Eye (tissue), 1 donor: ENCODE measurements around the gene KCNK5.

Experiments
- DNase-seq: peaks from one replicate; pipeline ENCODE4 v3.0.0-alpha.2; 2015

The KCNK5 gene

DNA sequence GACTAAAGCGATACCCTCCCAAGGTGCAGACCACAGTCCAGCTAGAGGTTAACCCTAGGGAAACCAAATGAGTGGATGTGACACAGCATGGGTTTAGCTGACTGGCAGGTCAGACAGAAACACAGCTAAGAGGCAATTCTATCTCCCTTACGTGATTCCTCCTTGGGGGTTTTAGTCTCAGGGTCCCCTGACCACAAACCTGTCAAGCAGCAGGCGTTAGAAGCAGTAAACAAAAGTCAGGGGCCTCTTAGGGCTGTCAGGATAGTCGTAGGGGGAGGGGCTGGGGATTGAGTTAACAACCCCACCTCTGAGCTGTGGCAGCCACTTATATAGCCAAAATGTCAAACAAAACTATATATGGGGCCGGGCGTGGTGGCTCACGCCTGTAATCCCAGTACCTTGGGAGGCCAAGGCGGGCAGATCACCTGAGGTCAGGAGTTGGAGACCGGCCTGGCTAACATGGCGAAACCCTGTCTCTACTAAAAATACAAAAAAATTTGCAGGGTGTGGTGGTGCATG lies 13.6 kb downstream of the KCNK5 start:
- DNase-seq = no peak

GRCh38 chr6:39214846-39215639 lies 14.2 kb downstream of the KCNK5 start:
- no peak for DNase-seq

DNA sequence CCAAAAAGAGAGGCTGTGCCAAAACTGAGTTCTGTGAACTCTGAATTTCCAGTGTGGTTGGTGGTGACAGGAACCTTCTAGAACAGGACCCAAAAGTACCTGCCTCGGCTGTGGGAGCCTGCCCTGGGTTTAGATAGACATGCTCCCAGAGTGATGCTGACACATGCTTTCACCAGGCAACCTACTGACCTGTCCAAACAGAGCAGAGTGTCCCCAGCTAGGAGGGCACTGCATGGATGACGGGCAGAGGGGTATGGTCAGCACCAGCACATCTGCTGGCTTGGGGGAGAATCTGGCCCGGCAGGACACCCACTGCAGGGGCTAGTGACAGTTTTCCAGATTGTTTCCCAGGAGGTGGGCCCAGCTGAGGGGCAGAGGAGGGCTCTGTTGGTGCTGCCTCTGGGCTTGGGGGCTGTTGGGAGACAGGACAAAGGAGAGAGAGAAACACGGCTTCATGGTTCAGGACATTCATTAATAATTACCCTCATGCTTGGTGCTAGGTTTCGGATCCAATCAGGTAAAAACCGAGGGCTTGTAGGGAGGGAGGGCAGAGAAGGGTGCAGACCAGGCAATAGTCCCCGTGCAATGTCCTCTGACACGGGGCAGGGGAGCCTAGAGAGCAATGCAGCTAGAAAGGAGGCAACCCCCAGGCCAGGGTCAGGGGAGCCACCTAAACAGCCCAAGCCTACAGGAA lies 15.0 kb downstream of the KCNK5 start:
- DNase-seq = no peak

DNA sequence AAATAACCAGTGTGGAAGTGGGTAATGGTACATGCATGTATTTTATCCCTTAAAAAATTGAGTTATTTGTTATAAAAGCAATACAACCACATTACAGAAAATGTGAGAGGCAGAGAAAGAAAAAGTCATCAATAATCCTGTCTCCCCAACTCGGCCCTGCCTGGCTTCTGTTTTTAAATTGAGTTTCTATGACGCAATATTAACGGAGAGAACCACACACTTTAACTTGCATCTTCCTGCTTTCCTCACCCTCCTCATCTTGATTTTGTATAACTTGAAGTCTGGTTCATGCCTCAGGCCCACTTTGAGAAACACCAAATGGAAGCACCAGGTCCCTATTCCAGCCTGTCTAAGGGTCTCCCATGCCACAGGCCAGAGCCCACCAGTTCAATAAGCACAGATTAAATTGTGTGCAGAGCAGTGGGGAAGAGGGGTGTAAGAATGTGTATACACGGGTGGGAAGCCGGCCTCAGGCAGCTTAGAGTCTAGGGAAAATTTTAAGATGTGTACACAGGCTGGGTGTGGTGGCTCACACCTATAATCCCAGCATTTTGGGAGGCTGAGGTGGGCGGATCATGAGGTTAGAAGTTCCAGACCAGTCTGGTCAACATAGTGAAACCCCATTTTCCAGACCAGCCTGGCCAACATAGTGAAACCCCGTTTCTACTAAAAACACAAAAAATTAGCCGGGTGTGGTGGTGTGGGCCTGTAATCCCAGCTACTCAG lies 15.9 kb downstream of the KCNK5 start:
- DNase-seq = no peak

DNA sequence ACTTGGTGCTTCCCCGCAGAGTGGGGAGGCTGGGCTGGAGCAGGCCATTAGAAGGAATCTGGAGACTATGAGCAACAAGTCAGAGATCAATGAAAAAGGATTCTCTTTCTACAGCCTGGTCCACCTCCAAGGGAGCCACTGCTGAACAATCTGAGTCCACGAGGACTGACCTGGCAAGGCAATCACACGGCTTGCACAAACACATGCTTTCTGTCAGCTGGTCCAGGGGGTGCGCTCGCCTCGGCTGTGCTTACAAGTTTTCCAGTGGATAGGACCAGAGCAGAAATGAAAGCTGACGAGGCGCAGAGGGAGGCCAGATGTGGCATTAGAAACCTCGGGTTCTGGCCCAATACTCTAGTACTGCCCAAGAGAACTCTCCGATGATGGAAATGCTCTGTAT lies 18.1 kb downstream of the KCNK5 start:
- no peak for DNase-seq

GRCh38 chr6:39210450-39210849 lies 18.8 kb downstream of the KCNK5 start:
- no peak for DNase-seq

GRCh38 chr6:39209911-39210310 lies 19.4 kb downstream of the KCNK5 start:
- DNase-seq = no peak

DNA sequence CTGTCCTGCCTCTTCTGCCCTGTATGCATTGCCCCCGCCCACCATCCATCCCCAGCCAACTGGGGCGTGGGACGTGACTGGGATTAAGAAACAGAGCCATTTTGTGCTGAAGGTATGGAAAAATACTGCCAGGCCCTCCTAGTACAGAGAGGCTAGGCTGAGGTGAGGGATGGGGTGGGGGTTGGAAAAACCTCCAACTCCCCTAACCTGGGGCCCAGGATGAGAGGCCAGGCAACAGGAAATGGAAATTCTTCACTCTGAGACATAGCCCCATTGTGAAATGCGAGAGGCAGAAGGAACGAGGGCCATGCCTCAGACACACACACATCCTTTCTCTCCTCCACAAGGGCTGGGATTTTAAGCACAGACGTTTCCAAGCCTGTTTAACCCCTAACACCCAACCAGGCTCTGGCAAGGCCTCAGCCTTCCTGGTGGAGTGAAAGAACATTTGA lies 19.9 kb downstream of the KCNK5 start:
- DNase-seq = no peak

DNA sequence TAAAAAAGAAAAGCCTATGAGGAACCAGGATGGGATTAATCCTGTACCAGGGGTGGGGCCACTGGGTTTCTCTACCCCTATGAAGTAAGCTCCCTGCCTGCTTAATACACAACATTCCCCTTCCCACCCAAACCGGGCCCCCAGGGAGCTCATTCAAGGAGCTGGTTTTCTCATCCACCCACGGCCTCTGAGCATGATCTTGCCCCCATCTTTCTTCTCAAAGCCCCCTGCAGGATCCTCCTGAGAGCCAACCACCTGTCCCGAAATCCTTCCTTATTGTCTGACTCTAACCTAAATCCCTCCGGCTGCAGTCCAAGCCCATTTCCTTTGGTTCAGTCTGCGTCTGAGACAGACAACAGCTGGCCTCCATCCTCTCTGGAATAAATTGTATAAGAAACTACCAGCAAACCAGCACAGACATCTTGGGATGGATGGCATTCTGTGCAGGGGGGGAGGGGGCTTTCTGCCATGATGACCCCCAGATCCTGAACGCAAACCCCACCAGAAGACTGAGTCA lies 21.0 kb downstream of the KCNK5 start:
- DNase-seq = no peak

DNA sequence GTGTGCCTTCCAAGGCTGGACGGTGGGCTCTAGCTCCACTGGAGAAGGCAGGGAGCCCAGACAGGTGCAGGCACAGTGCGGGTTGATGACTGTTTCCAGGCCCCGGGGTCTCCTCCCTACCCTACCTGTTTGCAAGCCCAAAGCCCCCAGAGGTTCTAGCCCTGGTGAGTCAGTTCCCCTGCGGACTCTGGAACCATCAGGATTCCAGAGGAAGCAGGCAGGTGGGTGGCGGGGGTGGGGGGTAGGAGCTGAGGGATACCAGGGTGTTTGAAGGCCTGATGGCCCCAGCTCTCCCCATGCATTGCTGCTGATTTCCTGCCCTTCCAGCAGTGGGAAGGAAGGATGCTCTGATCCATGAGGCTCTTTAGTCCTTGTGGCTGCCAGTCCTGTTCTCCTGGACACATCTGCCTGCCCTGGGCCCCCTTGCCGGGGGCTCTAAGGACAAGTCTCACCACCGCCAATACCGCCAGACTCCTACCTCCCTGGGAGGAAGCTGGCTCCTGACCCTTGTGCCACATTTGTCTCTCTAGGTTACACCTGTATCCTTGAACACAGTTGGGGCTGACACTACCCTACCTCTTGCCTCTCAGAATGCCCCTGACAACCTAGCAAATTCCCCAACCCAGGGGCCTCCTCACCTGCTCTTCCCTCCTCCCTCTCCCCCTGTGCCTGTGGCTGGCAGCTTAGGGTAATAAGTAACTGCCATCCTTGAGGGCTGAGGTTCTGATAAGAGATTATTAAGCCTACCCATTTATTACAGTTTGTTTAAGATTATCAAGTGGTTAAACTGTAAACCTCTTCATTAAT lies 21.7 kb downstream of the KCNK5 start:
- no peak for DNase-seq

DNA sequence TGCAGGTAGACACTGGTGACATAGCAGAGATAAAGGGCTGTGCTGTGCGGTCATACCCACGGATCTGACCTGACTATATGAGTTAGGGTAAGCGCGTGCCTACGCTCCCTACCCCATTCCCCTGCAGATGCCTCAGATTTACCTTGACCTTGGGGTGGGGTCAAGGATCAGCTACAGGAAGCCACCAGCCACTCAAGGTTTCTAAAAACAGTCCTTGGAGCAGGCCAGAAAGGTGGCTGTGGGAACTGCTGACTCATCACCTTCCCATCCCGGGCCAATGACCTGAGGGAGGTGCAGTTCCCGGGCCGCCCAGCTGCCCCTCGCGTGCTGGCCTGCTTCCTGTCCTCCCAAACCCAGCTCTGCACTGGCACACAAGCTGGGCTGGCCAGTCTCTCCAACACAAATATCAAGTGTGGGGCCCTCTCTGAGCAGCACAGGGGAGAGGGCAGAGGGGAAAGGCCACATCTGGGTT lies 23.0 kb downstream of the KCNK5 start:
- no peak for DNase-seq

- peak; percentile 19 for DNase-seq
Observed at GRCh38 chr6:39204646-39205244, 24.5 kb downstream of the KCNK5 start.

DNA sequence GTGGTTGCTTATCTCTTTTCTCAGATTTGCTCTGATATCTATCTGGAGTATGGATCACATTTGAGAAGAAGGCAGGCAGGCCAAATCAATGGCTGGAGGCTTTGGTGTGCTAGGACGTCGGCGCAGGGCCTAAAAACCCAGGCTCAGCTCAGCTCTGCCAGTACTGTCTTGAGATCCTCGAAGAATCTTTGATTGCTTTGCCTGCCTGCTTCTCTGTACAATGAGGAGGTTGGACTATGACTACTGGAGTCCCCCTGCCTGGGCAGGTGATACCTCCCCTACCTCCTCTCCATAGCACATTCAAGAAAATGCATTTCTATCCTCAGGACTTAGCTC lies 25.1 kb downstream of the KCNK5 start:
- no peak for DNase-seq

GRCh38 chr6:39203436-39204159 lies 25.7 kb downstream of the KCNK5 start:
- no peak for DNase-seq

DNA sequence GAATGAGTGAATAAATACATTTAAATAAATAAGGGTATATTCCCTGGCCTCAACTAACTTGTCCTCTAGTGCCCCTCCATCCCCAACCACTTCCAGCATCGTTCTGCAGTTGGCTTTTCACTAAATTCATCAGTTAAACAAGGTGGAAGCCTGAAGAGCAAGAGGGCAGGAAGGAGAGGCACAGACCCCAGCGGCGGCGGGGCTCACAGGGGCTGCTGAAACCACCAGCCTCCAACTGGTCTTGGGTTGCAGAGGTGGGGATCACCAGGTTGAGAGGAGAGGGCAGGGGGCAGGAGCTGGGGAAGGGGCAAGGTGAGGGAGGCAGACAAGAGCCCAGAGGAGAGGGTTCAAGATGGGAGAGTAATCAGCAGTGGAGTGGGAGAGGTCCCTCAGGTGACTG lies 27.1 kb downstream of the KCNK5 start:
- no peak for DNase-seq

- no peak for DNase-seq
Observed at GRCh38 chr6:39200498-39201020, 28.7 kb downstream of the KCNK5 start.

- DNase-seq = no peak
Observed at GRCh38 chr6:39199976-39200375, 29.3 kb downstream of the KCNK5 start.

- no peak for DNase-seq
Observed at GRCh38 chr6:39199231-39199940, 29.9 kb downstream of the KCNK5 start.

DNA sequence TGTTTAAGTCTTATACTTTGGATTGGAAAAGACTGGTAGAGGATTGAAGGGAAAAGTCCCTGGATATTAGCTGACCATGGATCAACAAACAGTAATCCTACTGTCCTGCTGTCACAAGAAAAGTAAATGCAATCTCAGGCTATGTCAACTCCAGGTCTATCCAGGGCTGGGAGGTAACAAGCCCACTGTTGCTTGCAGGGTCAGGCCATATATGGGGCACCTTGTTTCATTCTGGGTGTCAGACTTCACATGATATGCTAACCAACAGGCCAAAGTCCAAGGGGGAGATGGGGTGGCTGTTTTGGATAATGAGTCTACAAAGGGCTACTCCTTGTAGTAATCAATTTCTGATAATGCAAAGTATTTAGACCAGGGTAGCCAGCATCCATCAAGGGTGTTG lies 30.7 kb downstream of the KCNK5 start:
- no peak for DNase-seq

GRCh38 chr6:39197922-39198500 lies 31.3 kb downstream of the KCNK5 start:
- DNase-seq = no peak
